Neural crest cell (in vitro differentiated cells): ENCODE results near the gene CASQ2. TPM values are rescaled to one million over a fixed set of nuclear protein-coding genes. Genes with fewer than 3 reads are reported as not detected.

Experiments
- DNase-seq: peaks from one replicate; pipeline ENCODE4 v3.0.0; 2021; ENCODE audit warnings: low read depth, mixed read lengths, low spot score
- H3K27ac Mint-ChIP-seq: one replicate; pipeline ENCODE4 v1.8.0; 2021; ENCODE audit warnings: mild to moderate bottlenecking, mixed read lengths; ENCODE audit not compliant: unreplicated experiment
- H3K27me3 Mint-ChIP-seq: 2 replicates; pipeline ENCODE4 v1.8.0; 2021; ENCODE audit warnings: low read depth, mild to moderate bottlenecking, mixed read lengths
- H3K36me3 Mint-ChIP-seq: 2 replicates; pipeline ENCODE4 v1.8.0; 2021; ENCODE audit warnings: low read depth, mild to moderate bottlenecking, mixed read lengths
- H3K4me1 Mint-ChIP-seq: 2 replicates; pipeline ENCODE4 v1.8.0; 2021; ENCODE audit warnings: mixed read lengths
- H3K4me3 Mint-ChIP-seq: one replicate; pipeline ENCODE4 v1.8.0; 2021; ENCODE audit warnings: mild to moderate bottlenecking, mixed read lengths
- H3K9me3 Mint-ChIP-seq: 2 replicates; pipeline ENCODE4 v1.8.0; 2021; ENCODE audit warnings: mixed read lengths
- total RNA-seq: library from RNA; stranded (reverse); gene quantifications from 2 replicates; pipeline ENCODE4 v1.2.1, GENCODE V29; 2021
- TF ChIP-seq, protein P1 (sequence below): fragments of 200-600 bp; sonication (generic); conservative IDR thresholded peaks from 2 replicates; pipeline ENCODE4 v1.5.0; 2021; ENCODE audit warnings: antibody characterized with exemption, mild to moderate bottlenecking

CASQ2 gene
- total RNA-seq, 1 donor from 2014 or later: 0.12 TPM

DNA sequence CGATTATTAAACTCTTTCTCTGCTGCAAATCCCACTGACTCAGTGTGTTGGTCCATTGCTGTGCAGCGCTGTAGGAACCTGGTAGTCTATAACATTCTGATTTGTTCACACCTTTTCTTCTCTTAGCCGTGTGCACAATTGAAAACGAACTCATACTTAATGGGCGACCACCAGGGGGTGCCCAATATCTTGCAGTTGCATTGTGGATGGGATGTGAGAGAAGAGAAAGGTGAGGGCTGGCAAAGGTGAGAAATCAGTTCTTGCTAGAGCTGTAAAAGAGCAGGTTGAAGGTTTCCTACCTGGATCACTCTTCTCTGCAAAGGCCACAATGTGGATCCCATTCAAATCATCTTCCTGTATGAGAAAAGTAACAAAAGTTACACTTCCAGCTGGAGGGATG lies 51.0 kb downstream of the CASQ2 start:
- peak; percentile 36 for DNase-seq
- no peaks in the 10 kb centered on the region for H3K4me1 Mint-ChIP-seq
- H3K9me3 Mint-ChIP-seq: no peaks in the 10 kb centered on the region
- H3K27me3 Mint-ChIP-seq: no peaks in the 10 kb centered on the region
- no peaks in the 10 kb centered on the region for H3K36me3 Mint-ChIP-seq
- H3K4me3 Mint-ChIP-seq: no peak overlapping the region
- no peak overlapping the region for H3K27ac Mint-ChIP-seq
- TF ChIP-seq, protein P1, sequence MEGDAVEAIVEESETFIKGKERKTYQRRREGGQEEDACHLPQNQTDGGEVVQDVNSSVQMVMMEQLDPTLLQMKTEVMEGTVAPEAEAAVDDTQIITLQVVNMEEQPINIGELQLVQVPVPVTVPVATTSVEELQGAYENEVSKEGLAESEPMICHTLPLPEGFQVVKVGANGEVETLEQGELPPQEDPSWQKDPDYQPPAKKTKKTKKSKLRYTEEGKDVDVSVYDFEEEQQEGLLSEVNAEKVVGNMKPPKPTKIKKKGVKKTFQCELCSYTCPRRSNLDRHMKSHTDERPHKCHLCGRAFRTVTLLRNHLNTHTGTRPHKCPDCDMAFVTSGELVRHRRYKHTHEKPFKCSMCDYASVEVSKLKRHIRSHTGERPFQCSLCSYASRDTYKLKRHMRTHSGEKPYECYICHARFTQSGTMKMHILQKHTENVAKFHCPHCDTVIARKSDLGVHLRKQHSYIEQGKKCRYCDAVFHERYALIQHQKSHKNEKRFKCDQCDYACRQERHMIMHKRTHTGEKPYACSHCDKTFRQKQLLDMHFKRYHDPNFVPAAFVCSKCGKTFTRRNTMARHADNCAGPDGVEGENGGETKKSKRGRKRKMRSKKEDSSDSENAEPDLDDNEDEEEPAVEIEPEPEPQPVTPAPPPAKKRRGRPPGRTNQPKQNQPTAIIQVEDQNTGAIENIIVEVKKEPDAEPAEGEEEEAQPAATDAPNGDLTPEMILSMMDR: peak; percentile 61

DNA sequence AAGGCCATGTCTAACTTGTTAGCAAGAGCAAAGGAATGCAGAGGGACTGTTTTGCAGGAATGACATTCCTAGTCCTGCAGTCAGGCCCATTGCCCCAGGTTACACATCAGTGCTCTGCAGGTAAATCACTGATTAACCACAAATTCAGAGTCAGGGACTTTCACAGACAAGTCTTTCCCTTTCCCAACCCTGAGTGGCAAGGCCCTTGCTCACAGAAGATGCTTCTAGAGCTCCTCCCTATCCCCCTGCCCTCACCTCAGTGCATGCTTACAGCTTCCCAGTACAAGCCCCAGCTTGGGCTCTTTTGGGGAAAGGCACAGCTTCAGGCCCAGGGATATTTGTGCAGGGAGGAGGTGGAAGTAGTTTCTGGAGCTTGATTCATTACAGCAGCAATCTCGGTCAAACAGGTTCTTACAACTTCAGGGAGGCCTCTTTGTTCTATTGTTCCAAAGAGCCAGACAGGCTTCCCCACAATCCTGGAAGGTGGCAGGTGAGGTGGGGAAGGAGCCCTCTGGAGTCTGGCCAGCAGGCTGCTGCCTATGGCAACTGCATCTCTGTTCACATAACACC lies 53.9 kb downstream of the CASQ2 start:
- Mint-ChIP-seq H3K4me3 (no peak overlapping the region), H3K4me1 (no peaks in the 10 kb centered on the region), H3K27ac (no peak overlapping the region), H3K9me3 (no peaks in the 10 kb centered on the region), H3K27me3 (peaks cover 1% of the 10 kb centered on the region), H3K36me3 (no peaks in the 10 kb centered on the region)
- TF ChIP-seq, protein P1: no peak
- no peak for DNase-seq

DNA sequence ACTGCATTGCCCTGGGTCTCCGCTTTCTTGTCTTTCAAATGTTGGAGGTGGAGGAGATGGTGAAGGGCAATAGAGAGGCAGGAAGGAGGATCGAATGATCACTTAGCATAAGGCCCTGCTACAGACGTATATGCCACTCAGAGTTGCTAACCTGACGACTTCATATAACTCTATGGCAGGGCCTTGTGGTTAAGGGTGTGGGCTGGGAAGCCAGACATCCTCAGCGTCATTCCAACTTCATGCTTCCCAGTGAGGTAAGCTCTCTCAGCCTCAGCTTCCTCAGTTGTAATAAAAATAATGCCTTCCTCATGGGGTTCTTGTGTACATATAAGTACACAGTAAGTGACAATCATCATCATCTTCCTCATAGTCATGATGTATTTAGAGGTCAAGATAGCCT lies 54.6 kb downstream of the CASQ2 start:
- Mint-ChIP-seq H3K27ac (no peak overlapping the region), H3K9me3 (no peaks in the 10 kb centered on the region), H3K4me1 (no peaks in the 10 kb centered on the region), H3K27me3 (peaks cover 2% of the 10 kb centered on the region), H3K36me3 (no peaks in the 10 kb centered on the region), H3K4me3 (no peak overlapping the region)
- DNase-seq: no peak
- TF ChIP-seq, protein P1: no peak

DNA sequence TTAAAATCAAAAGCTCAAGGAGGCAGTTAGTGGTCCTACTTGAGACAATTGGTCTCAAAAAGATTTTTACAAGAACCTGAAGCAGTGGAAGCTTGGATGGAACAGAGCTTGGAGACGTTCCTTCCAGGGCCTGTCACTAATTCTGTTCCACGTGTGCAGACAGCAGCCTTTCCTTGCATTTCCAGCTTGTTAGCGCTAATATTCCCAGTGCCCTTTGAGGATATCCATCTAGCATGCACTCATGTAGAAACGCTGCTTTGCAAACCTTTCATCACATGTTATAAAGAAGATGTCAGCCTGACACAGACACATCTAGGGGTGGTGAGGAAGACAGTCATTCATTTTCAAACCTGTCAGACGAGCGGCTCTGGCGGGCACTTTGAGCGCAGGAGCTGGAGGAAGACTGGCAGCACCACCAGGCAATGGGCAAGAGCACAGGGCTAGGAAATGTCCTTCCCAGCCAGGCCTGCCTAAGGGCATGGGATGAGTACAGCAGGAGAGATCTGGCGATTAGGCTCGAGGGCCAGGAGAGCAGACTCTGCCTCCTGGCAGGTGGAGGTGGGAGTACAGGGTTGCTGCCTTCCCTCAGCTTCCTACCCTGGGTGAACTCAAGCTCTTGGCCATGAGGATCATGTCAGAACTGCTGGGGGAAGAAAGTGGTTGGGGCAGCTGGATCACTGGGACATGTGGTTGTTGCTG lies 55.5 kb downstream of the CASQ2 start:
- Mint-ChIP-seq H3K27ac (no peak overlapping the region), H3K4me1 (no peaks in the 10 kb centered on the region), H3K27me3 (peaks cover 2% of the 10 kb centered on the region), H3K4me3 (no peak overlapping the region), H3K9me3 (no peaks in the 10 kb centered on the region), H3K36me3 (no peaks in the 10 kb centered on the region)
- TF ChIP-seq, protein P1: no peak
- no peak for DNase-seq

DNA sequence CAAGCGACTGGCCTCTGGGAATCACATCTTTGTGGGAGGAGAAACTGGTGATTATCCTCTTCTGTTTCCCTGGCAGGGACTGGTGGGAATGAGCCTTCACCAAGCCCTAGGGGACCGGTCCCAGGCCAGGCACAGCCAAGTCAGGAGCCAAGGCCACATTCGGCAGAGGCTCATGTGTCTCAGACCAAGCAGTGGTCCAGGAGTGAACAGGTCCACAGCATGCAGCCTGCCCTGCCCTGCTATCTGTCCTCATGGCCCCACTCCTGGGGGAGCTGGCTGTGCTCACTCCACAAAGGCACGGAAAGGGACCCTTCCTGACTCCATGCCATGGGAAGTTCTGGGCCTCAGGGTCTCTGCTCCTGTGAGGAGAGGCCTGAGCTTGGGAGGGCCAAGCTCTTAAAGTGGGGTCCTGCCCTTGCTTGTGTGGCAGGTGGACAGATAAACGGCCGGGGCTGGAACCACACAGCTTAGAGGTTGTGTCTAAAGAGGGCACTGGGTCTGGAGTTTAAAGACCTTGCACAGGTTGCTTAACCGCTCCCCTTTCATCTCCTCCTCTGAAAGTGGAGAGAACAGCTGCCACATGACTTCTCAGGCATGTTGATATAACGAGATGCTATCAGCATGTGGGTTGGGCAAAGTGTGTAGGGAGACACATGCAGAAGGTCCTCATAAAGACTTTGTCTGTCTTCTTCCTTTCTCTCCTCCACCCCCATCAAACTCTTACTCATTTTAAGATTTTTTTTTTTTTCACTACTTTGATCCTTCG lies 57.5 kb downstream of the CASQ2 start:
- Mint-ChIP-seq H3K9me3 (no peaks in the 10 kb centered on the region), H3K4me1 (peaks cover 9% of the 10 kb centered on the region)

More for the DNA sequence above, 57.5 kb downstream of the CASQ2 start:
- DNase-seq: no peak
- no peak overlapping the region for H3K27ac Mint-ChIP-seq
- no peaks in the 10 kb centered on the region for H3K36me3 Mint-ChIP-seq
- H3K27me3 Mint-ChIP-seq: peaks cover 2% of the 10 kb centered on the region
- TF ChIP-seq, protein P1: no peak
- H3K4me3 Mint-ChIP-seq: no peak overlapping the region
